ENCODE data around the gene CMC1.

DNA sequence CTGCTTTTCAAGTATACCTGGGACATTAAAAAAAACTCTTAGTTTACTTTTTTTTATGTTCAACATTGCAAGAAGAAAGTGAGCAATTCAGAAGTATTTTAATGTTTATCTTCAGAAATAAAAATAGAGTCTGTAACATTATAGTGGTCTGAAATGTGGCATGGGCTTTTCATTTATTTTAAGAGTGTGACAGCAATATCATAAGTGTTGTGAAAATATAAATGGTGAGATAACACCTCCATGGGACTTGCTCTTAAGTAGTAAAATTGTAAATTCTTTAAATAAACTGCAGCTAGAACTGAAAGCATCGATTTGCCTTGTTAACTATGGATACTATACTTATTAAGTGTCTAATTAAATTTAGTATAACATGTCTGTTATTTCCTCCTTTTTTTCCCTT, 58.3 kb downstream of the CMC1 start:
- TF ChIP-seq POLR2AphosphoS5 (IDR thresholded peaks at IDR 0.05; ENCODE audit: borderline replicate concordance, low read depth, low read length) (no peak), EZH2 (IDR thresholded peaks at IDR 0.05) (no peak)
